HG03196 (cell line): ENCODE measurements around the gene DCANP1.

Experiments
- ATAC-seq: cut with Tn5 transposase; IDR thresholded peaks from one replicate; pipeline ENCODE4 v1.9.1; 2021; ENCODE audit not compliant: unreplicated experiment

Gene DCANP1

GRCh38 chr5:135426102-135427082 is 20.8 kb downstream of the DCANP1 start:
- ATAC-seq = peak; percentile 83

- ATAC-seq = no peak
These were observed 21.5 kb downstream of the DCANP1 start for GRCh38 chr5:135425641-135426040.

- no peak for ATAC-seq
These were observed 23.3 kb downstream of the DCANP1 start for GRCh38 chr5:135423846-135424168.

- ATAC-seq = no peak
These were observed 23.9 kb downstream of the DCANP1 start for GRCh38 chr5:135423146-135423845.

DNA sequence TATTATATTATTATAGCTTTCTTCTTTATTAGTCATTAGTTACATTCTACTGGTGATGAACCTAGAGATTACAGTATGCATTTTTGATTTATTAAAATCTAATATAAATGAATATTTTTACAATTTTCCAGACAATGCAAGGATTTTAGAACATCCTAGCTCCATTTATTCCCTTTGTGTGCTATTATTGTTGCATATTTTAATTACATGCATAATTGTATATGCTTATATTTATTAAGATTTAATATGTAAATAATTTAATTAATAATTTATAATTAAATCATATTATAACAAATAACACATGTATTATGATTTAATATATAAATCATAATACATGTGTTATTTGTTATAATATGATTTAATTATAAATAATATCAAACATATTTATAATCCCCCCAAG is 24.7 kb downstream of the DCANP1 start:
- ATAC-seq = no peak

GRCh38 chr5:135417083-135417482 is 30.1 kb downstream of the DCANP1 start:
- ATAC-seq = no peak

GRCh38 chr5:135405082-135405481 is 42.1 kb downstream of the DCANP1 start:
- no peak for ATAC-seq

GRCh38 chr5:135402031-135402430 is 45.1 kb downstream of the DCANP1 start:
- no peak for ATAC-seq

DNA sequence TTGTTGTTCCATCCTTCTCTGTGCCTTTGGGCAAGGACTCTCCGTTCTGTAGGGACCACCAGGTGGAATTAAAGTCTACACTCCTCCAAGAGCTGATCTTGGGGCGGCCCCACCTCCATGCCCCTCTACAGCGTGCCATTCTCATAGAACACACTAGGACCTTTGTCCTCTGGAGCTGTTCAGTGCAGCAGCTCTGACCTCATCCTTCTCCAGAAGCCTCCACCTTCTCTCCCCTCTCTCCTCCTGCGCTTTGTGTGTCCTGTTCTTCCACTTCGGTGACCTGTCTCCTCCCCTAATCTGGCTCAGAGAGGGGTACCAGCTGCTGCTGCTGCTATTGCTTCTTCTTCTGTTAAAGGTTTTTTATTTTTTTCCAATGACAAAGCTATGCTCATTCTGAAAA is 46.3 kb downstream of the DCANP1 start:
- no peak for ATAC-seq

GRCh38 chr5:135399794-135400542 is 47.2 kb downstream of the DCANP1 start:
- ATAC-seq = no peak

GRCh38 chr5:135398855-135399793 is 48.0 kb downstream of the DCANP1 start, which contains the start of gene MACROH2A1:
Gene MACROH2A1, minus strand, starts transcription at chr5:135399231. Its CDS starts 10,138 bp downstream, at chr5:135389093.
- peak; percentile 85 for ATAC-seq

DNA sequence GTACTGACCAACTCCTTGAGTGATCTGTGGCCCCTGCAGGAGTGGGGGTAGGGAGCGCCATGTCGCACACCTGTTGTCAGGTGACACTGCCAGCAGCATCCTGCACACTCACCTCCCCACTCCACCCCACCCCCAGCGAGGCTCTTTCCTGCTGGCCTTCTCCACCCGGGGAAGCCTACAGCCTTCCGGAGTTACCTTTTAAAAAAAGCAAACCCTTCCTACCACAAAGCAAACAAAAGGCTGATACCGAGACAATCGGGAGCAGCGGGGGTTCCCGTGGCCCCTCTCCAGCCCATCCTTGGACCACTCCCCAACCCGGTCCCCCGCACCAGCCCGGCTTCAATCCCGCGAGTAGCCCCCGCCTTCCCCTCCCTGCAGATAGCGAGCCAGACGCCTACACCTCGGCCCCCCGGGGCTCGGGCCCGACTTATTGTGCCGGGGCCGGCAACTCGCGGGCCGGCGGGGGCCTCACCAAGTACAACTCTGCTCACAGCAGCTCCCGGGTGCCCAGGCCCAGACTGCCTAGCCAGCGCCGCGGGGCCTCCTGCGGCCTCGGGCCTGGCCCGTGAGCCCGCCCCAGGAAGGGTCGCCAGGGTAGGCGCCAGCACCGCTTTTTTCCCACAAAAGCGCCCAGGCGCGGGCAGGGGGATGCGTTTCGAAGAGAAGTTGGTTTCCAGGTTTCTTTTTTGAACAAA is 48.8 kb downstream of the DCANP1 start:
- no peak for ATAC-seq

DNA sequence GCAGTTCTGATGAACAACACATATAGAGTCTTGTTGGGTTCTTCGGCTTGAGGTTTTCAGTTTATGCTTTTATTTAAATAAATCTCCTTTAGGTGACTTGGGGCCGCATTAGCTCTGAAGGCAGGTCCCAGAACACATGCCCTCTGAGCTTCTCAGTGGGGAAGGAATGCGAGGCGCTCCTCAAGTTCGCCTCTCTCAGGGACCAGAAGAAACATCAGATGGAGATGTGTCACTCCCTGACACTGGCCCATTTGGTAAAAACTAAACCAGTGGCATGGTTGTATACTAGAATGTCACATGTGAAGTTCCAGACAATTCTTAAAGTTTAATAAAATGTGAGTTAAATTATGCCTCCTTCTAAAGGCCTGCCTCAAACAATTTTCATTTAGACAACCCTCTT is 50.1 kb downstream of the DCANP1 start:
- ATAC-seq = no peak

DNA sequence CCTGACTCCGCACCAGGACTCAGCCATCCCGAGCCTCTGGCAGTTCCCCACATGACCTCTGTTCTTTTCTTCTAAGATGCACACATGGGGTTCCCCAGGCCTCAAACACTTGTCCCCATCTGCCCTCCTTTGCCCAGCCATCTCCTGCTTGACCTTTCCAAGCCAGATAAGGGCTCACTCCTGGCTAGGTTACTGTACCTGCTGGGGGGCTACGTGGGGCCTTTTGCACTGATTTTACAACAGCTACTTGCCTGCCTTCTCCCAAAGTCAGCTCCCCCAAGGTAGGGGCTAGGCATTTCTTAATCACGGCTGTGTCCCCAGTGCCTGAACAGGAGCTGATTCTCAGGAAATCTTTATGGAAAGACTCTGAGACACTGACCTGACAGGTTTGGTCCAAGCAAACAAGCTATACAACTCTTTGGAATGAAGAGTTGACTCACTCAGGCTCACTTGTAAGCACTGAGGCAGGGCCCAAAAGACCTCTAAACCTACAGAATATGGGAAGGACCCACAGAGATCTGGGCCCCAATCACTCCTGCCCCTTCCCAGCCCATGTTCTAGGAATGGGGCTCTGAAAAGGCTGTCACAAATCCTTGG is 50.6 kb downstream of the DCANP1 start:
- ATAC-seq = no peak

GRCh38 chr5:135395866-135396265 is 51.3 kb downstream of the DCANP1 start:
- ATAC-seq = no peak

DNA sequence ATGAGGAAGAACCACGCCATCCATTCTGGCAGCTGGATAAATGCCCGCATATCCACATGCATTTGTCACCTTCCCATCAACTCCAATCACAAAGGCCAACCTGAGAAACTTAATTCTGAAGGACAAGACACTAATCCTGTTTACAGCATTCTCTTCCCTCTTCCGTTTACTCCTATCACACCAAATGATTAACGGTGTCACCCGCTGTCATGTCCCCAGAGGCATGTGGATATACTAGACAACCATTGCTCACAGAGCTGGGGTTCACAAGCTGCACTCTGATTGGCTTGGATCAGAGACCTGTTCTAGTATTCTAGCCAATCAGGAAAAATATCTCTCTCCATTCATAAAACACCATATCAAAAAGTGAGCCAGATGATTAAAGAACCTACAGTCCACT is 51.7 kb downstream of the DCANP1 start:
- no peak for ATAC-seq
